GM21529 (cell line): ENCODE measurements around the gene TNFRSF25.

Experiments used
- ATAC-seq: cut with Tn5 transposase; IDR thresholded peaks from one replicate; pipeline ENCODE4 v1.9.1; 2021; ENCODE audit not compliant: unreplicated experiment

Gene TNFRSF25

GRCh38 chr1:6466023-6466422 is at the start of gene TNFRSF25:
Gene TNFRSF25, minus strand, starts transcription at chr1:6466173. Its CDS starts 66 bp downstream, at chr1:6466107.
- no peak for ATAC-seq

- no peak for ATAC-seq
These were observed 49.8 kb upstream of the TNFRSF25 start for GRCh38 chr1:6515771-6516170.

GRCh38 chr1:6513320-6513801 is 47.4 kb upstream of the TNFRSF25 start:
- no peak for ATAC-seq

GRCh38 chr1:6512908-6513280 is 46.9 kb upstream of the TNFRSF25 start:
- no peak for ATAC-seq

- no peak for ATAC-seq
These were observed 46.4 kb upstream of the TNFRSF25 start for GRCh38 chr1:6512245-6512907.

- no peak for ATAC-seq
These were observed 45.7 kb upstream of the TNFRSF25 start for GRCh38 chr1:6511561-6512244.

GRCh38 chr1:6511056-6511455 is 45.1 kb upstream of the TNFRSF25 start:
- no peak for ATAC-seq

GRCh38 chr1:6510493-6510892 is 44.5 kb upstream of the TNFRSF25 start:
- ATAC-seq, result no peak

- ATAC-seq, result no peak
These were observed 43.9 kb upstream of the TNFRSF25 start for GRCh38 chr1:6509919-6510291.

- ATAC-seq, result no peak
These were observed 43.4 kb upstream of the TNFRSF25 start for GRCh38 chr1:6509220-6509918.

GRCh38 chr1:6508816-6509189 is 42.8 kb upstream of the TNFRSF25 start:
- ATAC-seq, result no peak

GRCh38 chr1:6508154-6508815 is 42.3 kb upstream of the TNFRSF25 start:
- ATAC-seq, result no peak

- no peak for ATAC-seq
These were observed 41.5 kb upstream of the TNFRSF25 start for GRCh38 chr1:6507461-6507911.

- no peak for ATAC-seq
These were observed 41.1 kb upstream of the TNFRSF25 start for GRCh38 chr1:6507037-6507428.

GRCh38 chr1:6506210-6507036 is 40.5 kb upstream of the TNFRSF25 start:
- ATAC-seq, result no peak

- ATAC-seq, result no peak
These were observed 39.6 kb upstream of the TNFRSF25 start for GRCh38 chr1:6505367-6506209.

GRCh38 chr1:6504887-6505286 is 38.9 kb upstream of the TNFRSF25 start:
- ATAC-seq, result no peak

GRCh38 chr1:6503884-6504602 is 38.1 kb upstream of the TNFRSF25 start:
- no peak for ATAC-seq
